ENCODE data around the gene SLC30A2.

SLC30A2 gene

DNA sequence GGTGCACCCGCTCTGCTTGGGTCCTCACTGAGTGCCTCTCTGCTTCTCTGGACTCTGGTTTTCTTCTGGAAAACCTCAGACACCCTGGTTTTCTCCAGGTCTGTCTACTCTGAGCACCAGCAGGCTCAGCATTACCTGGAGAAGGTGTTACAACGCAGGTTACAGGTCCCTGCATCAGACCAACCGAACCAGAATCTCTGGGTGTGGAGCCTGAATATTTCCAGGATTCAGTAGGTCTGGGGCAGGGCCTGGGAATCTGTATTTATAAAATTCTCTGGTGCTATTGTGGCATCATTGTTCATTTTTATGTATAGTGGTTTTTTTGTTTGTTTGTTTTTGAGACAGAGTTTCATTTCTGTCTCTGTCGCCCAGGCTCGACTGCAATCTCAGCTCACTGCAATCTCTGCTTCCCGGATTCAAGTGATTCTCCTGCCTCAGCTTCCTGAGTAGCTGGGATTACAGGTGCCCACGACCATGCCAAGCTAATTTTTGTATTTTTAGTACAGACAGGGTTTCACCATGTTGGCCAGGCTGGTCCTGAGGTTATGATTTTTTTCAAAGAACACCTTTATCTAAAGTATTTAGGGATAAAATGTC lies 1.5 kb upstream of the SLC30A2 start:
- DNase-seq, result no peak
- no peaks in the 10 kb centered on the region for H3K4me1 ChIP-seq (ENCODE audit: low read length)
- no peak overlapping the region for H2AFZ ChIP-seq (ENCODE audit: low read length)
- H3K9me2 ChIP-seq (replicated peaks; ENCODE audit: insufficient read depth, low read length), result no peaks in the 10 kb centered on the region
- no peak overlapping the region for H3K4me3 ChIP-seq (ENCODE audit: low read length)
- H3K4me2 ChIP-seq (ENCODE audit: low read depth, low read length), result no peak overlapping the region
- no peak overlapping the region for H3K27ac ChIP-seq (ENCODE audit: low read length)
- H3F3A ChIP-seq (ENCODE audit: insufficient read depth, low read length), result no peaks in the 10 kb centered on the region
- no peaks in the 10 kb centered on the region for H3K36me3 ChIP-seq (replicated peaks; ENCODE audit: insufficient read depth, low read length)
- peaks cover 78% of the 10 kb centered on the region for H3K27me3 ChIP-seq (replicated peaks; ENCODE audit: insufficient read depth, low read length)
- H3K9ac ChIP-seq (ENCODE audit: low read length), result no peak overlapping the region
- no peaks in the 10 kb centered on the region for H4K20me1 ChIP-seq (ENCODE audit: insufficient read depth, low read length)
- no peaks in the 10 kb centered on the region for H3K9me3 ChIP-seq (replicated peaks; ENCODE audit: insufficient read depth, low read length)
- no peak for TF ChIP-seq EZH2 (optimal IDR thresholded peaks at IDR 0.05; ENCODE audit: low read depth, low read length)
- TF ChIP-seq CTCF (IDR thresholded peaks at IDR 0.05; ENCODE audit: low read length), result no peak
- TF ChIP-seq EZH2phosphoT487 (IDR thresholded peaks at IDR 0.05; ENCODE audit: low read length), result no peak
- no peaks in the 10 kb centered on the region for H3K79me2 ChIP-seq (ENCODE audit: low read length)

DNA sequence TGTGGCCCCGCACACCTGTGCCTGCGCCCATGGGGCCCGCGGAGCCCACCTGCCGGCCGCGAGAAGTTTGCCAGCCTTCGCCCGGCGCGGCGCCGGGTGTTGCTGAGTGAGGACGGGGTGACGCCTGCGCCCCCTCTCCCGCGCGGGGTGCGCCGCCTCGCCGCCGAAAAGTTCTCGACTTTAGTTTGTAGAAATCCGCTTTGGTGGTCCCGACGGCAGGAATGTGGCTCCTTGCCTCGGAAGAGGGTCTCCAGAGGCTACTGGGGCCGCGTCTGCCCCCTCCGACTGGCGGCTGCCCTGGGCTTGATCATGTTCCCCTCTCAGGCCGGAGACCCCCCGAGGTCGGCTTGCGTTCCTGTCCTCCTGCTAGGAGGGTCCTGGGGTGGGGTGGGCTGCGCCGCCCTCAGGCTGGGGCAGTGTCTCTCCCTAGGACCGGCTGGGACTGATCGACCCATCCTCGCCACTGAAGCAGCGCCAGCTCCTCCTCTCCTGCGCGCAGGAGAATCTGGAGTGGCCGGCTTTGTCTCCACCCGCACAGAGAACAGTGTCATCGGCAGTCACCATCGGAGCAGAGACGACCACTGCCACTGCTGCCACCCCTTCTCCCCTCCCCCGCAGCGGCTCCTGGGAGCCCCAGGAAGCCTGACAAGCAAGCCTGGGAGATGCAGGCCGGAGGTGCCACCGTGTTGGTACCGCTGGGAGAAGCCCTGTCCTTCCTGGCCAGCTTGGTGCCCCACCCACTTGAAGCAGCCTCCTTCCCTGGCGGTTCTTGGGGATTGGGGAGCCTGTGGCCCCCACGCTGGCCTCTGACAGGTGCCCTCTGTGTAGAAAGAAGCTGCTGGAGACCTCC lies 553 bp upstream of the SLC30A2 start:
- no peak for TF ChIP-seq CTCF (IDR thresholded peaks at IDR 0.05; ENCODE audit: low read length)
- TF ChIP-seq EZH2phosphoT487 (IDR thresholded peaks at IDR 0.05; ENCODE audit: low read length), result no peak
- Histone ChIP-seq H3K36me3 (replicated peaks; ENCODE audit: insufficient read depth, low read length) (no peaks in the 10 kb centered on the region), H4K20me1 (ENCODE audit: insufficient read depth, low read length) (no peaks in the 10 kb centered on the region), H3K9ac (ENCODE audit: low read length) (no peak overlapping the region), H3K4me2 (ENCODE audit: low read depth, low read length) (no peak overlapping the region), H3K79me2 (ENCODE audit: low read length) (no peaks in the 10 kb centered on the region), H3K27me3 (replicated peaks; ENCODE audit: insufficient read depth, low read length) (peaks cover 87% of the 10 kb centered on the region), H2AFZ (ENCODE audit: low read length) (no peak overlapping the region), H3K27ac (ENCODE audit: low read length) (no peak overlapping the region), H3K9me2 (replicated peaks; ENCODE audit: insufficient read depth, low read length) (no peaks in the 10 kb centered on the region), H3K4me3 (ENCODE audit: low read length) (no peak overlapping the region), H3K9me3 (replicated peaks; ENCODE audit: insufficient read depth, low read length) (no peaks in the 10 kb centered on the region), H3F3A (ENCODE audit: insufficient read depth, low read length) (no peaks in the 10 kb centered on the region), H3K4me1 (ENCODE audit: low read length) (no peaks in the 10 kb centered on the region)
- DNase-seq, result no peak

- H3K4me2 ChIP-seq (ENCODE audit: low read depth, low read length), result no peak overlapping the region
- no peaks in the 10 kb centered on the region for H3K9me2 ChIP-seq (replicated peaks; ENCODE audit: insufficient read depth, low read length)
- no peak for DNase-seq
- no peak overlapping the region for H2AFZ ChIP-seq (ENCODE audit: low read length)
- no peaks in the 10 kb centered on the region for H3K79me2 ChIP-seq (ENCODE audit: low read length)
- H4K20me1 ChIP-seq (ENCODE audit: insufficient read depth, low read length), result no peaks in the 10 kb centered on the region
- no peak overlapping the region for H3K9ac ChIP-seq (ENCODE audit: low read length)
- no peaks in the 10 kb centered on the region for H3K4me1 ChIP-seq (ENCODE audit: low read length)
- H3K9me3 ChIP-seq (replicated peaks; ENCODE audit: insufficient read depth, low read length), result no peaks in the 10 kb centered on the region
- no peak overlapping the region for H3K27ac ChIP-seq (ENCODE audit: low read length)
- no peaks in the 10 kb centered on the region for H3F3A ChIP-seq (ENCODE audit: insufficient read depth, low read length)
- peaks cover 88% of the 10 kb centered on the region for H3K27me3 ChIP-seq (replicated peaks; ENCODE audit: insufficient read depth, low read length)
- TF ChIP-seq EZH2phosphoT487 (IDR thresholded peaks at IDR 0.05; ENCODE audit: low read length), result no peak
- H3K36me3 ChIP-seq (replicated peaks; ENCODE audit: insufficient read depth, low read length), result no peaks in the 10 kb centered on the region
- no peak overlapping the region for H3K4me3 ChIP-seq (ENCODE audit: low read length)
Measured at GRCh38 chr1:26044971-26045721, 772 bp downstream of the SLC30A2 start.

Data from MM.1S (cell line).